ENCODE results near the gene KCNJ2. TPM values are rescaled to one million over a fixed set of nuclear protein-coding genes. Genes with fewer than 3 reads are reported as not detected.
A peak's percentile ranks its signal among the peaks of the same experiment; 100 is the strongest.

Gene KCNJ2
- total RNA-seq, 2 donors from 2014 or later, result 0.33 to 0.78 TPM

DNA sequence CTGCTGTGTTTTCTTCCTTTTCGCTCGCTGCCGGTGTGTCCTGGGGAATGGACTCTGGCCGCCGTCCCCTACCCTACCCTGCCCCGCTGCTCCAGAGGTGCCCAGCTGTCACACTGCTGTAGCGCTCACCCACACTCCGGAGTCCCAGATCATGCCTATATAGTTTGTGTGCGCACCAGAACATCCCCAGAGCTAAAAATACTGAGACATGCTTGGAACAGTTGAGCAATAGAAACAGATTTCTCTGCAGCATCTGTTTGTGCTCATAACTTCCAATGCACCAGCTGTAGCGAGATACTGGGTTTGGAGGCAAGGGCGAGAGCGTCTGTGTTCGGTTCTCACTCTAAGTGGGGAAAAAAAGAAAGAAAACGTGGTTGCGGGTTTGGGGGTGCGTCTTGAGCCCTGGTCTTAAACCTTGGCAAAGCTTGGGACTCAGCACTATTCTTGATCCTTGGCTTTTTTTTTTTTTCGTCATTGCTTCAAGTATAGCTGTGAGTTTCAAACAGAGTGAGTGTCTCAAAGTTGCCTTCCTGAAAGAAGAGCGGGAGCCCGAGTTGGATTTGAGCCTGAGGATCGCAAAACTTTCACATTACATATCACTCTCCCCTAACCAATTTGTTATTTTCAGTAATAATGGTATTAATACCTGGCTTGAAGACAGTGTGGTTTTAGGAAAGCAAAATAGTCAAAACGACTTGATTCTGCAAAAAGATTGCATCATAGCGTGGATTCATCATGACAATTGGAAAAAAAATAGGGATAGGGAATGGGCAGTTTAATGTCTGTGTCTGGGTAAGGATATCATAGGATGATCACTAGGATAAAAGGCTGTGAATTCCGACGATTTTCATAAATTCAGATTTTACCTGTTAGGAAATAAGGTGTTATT is 621 bp downstream of the KCNJ2 start:
- peaks cover 0 to 10% of the 10 kb centered on the region in 2 donors for H3K27me3 ChIP-seq
- DNase-seq (peak in 1 of 4 donors; percentile 29), ATAC-seq (peak; percentile 18)
- no peaks in the 10 kb centered on the region for H3K36me3 ChIP-seq (replicated peaks in 1 of 2; ENCODE audit: insufficient read depth in 1 of 2, low read depth in 2 of 2)
- 6% methylated on average over 22 to 24 of the region's 24 CpGs for WGBS, 2 donors
- no peak for TF ChIP-seq POLR2A (IDR thresholded peaks at IDR 0.05)
- TF ChIP-seq, protein P1, sequence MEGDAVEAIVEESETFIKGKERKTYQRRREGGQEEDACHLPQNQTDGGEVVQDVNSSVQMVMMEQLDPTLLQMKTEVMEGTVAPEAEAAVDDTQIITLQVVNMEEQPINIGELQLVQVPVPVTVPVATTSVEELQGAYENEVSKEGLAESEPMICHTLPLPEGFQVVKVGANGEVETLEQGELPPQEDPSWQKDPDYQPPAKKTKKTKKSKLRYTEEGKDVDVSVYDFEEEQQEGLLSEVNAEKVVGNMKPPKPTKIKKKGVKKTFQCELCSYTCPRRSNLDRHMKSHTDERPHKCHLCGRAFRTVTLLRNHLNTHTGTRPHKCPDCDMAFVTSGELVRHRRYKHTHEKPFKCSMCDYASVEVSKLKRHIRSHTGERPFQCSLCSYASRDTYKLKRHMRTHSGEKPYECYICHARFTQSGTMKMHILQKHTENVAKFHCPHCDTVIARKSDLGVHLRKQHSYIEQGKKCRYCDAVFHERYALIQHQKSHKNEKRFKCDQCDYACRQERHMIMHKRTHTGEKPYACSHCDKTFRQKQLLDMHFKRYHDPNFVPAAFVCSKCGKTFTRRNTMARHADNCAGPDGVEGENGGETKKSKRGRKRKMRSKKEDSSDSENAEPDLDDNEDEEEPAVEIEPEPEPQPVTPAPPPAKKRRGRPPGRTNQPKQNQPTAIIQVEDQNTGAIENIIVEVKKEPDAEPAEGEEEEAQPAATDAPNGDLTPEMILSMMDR (IDR thresholded peaks at IDR 0.05), result no peak
- no peaks in the 10 kb centered on the region for H3K9me3 ChIP-seq
- H3K4me1 ChIP-seq, result peaks cover 8% of the 10 kb centered on the region
- intact Hi-C loops (cut with DNase I), result no loop called here
- H3K4me3 ChIP-seq, result peak overlapping the region in 1 of 2 donors; percentile 37
- peak overlapping the region in 2 of 4 donors; percentile 76 to 88 for H3K27ac ChIP-seq

DNA sequence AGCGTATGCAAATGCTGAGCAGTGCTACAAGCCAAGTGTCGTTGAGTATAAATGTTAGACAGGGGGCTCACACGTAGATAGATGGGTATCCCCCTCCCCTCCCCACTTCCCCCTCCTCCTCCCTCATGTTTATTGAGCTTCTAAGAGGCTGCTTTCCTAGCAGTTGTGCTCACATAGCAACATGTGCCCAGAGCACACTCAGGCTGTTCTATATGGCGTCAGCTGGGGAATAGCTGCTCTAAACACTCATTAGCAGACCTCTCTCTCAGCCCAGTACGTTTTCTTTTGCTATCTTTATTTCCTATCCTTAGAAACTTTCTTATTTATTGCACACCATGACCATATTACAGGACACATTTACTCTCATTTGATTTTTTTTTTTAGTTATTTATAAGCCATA is 1.8 kb downstream of the KCNJ2 start:
- Histone ChIP-seq H3K27ac (no peak overlapping the region), H3K27me3 (peaks cover 0 to 10% of the 10 kb centered on the region in 2 donors), H3K4me1 (peaks cover 8% of the 10 kb centered on the region), H3K36me3 (replicated peaks in 1 of 2; ENCODE audit: insufficient read depth in 1 of 2, low read depth in 2 of 2) (no peaks in the 10 kb centered on the region), H3K9me3 (no peaks in the 10 kb centered on the region), H3K4me3 (no peak overlapping the region)
- intact Hi-C loops (cut with DNase I), result no loop called here
- no peak for DNase-seq
- WGBS, 2 donors, result 51 to 58% methylated on average over 5 of the region's 5 CpGs
- no peak for TF ChIP-seq POLR2A (IDR thresholded peaks at IDR 0.05)
- TF ChIP-seq, protein P1 (IDR thresholded peaks at IDR 0.05), result no peak
- ATAC-seq, result no peak

DNA sequence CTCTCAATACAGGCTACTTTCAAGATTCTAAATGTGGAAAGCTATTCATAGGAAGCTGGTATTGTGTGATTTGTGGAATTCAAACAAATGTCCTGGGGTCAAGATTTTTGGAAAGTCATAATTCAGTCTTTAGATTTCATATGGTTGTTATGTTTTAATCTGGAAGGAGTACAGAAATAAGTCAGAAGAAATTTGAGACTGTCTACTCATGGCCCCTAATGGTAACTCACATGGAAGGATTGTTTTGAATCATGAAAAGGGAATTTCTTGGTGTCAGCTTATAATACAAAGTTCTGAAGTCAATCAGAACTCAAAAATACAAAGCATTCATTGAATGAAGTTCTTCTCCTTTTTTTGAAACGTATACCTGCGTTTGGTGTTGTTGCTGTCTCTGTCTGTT is 3.1 kb downstream of the KCNJ2 start:
- DNase-seq (no peak), ATAC-seq (no peak)
- Histone ChIP-seq H3K4me3 (no peak overlapping the region), H3K4me1 (peaks cover 8% of the 10 kb centered on the region), H3K9me3 (no peaks in the 10 kb centered on the region), H3K27me3 (peaks cover 0 to 10% of the 10 kb centered on the region in 2 donors), H3K27ac (no peak overlapping the region), H3K36me3 (replicated peaks in 1 of 2; ENCODE audit: insufficient read depth in 1 of 2, low read depth in 2 of 2) (no peaks in the 10 kb centered on the region)
- TF ChIP-seq, protein P1 (IDR thresholded peaks at IDR 0.05), result no peak
- no peak for TF ChIP-seq POLR2A (IDR thresholded peaks at IDR 0.05)
- 55 to 78% methylated on average over 2 of the region's 2 CpGs for WGBS, 2 donors
- intact Hi-C loops (cut with DNase I), result no loop called here

DNA sequence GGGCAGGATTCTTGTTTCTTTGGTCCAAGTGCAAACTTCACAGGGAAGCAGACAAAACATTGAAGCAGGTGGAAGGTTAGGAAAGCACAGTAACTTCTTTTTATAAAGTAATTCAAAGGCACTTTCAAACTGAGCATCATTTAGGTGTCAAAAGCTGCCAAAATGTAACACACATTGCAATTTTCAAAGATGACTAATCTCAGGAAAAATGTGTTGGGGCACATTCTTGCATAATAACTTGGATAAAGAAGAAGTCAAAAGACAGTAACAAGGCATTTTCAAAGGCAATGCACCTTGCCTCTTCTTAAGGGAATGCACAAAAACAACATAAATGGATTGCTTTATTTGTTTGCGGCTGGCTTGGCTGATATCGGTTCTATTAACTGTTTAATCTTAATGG is 3.6 kb downstream of the KCNJ2 start:
- H3K27ac ChIP-seq, result no peak overlapping the region
- TF ChIP-seq, protein P1 (IDR thresholded peaks at IDR 0.05), result no peak
- no peak for TF ChIP-seq POLR2A (IDR thresholded peaks at IDR 0.05)
- DNase-seq, result no peak
- H3K36me3 ChIP-seq (replicated peaks in 1 of 2; ENCODE audit: insufficient read depth in 1 of 2, low read depth in 2 of 2), result no peaks in the 10 kb centered on the region
- no peaks in the 10 kb centered on the region for H3K9me3 ChIP-seq
- H3K4me1 ChIP-seq, result peaks cover 8% of the 10 kb centered on the region
- H3K27me3 ChIP-seq, result peaks cover 0 to 10% of the 10 kb centered on the region in 2 donors
- 76 to 89% methylated on average over 2 of the region's 2 CpGs for WGBS, 2 donors
- intact Hi-C loops (cut with DNase I), result no loop called here
- no peak for ATAC-seq
- H3K4me3 ChIP-seq, result no peak overlapping the region

Measured in body of pancreas (tissue), 4 donors.